Activated naive CD4-positive, alpha-beta T cell treated with anti-CD3 and anti-CD28 coated beads, Interleukin-2, amount 10 ng/mL, durations not matched to agents 5 hours and 36 hours (primary cell): ENCODE data around the gene MEF2A. TPM values are rescaled to one million over a fixed set of nuclear protein-coding genes. Genes with fewer than 3 reads are reported as not detected.

ENCODE experiments used
- total RNA-seq, 2 experiments: library from RNA; stranded (reverse); gene quantifications; one replicate each; pipeline ENCODE4 v1.2.3, GENCODE V29; 2021

Gene MEF2A
- 10 to 100 TPM; 31.5 to 32.0 TPM for total RNA-seq

DNA sequence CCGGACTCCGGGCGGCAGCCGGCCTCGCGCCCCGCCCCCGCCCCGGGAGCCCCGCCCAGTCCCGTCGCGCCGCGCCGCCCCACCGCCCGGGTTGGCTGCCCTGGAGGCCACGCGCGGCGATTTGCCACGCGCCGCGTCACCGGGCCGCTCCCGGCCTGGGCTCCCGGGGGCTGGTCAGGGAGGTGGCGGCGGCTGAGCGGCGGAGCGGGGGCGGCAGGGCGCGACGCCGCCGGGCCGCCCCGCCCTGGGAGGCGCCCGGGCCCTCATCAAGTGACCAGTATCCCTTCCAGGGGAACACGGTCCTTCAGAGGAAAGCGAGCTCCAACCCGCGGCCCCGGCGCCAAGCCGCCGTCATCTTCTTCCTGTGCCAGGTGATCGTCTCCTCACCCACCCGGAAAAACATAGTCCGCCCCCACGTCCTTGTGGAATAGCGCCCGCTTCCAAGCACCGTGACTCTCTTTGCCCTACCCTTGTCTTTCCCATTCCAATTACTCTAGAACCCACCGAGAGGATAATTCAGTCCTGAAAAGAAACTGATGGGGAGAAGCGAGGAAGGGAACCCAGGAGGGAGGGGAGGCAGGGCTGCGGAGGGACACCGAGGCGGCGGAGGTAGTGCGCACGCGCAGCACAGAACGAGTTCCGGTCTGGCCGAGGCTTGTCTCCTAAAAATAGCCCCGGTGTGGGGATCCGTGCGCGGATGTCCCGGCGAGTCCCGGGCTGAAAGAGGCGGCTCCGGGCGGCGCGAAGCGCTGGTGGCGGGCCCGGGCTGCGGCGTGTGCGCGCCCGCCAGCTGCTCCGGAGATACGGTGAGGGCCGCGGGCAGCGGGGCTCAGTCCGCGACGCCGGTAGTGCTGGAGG lies at the start of gene MEF2A:
MEF2A (plus strand) TSS at position 686 of the 858 bp plus-strand sequence. CDS start 67,136 bp downstream, outside the sequence.

DNA sequence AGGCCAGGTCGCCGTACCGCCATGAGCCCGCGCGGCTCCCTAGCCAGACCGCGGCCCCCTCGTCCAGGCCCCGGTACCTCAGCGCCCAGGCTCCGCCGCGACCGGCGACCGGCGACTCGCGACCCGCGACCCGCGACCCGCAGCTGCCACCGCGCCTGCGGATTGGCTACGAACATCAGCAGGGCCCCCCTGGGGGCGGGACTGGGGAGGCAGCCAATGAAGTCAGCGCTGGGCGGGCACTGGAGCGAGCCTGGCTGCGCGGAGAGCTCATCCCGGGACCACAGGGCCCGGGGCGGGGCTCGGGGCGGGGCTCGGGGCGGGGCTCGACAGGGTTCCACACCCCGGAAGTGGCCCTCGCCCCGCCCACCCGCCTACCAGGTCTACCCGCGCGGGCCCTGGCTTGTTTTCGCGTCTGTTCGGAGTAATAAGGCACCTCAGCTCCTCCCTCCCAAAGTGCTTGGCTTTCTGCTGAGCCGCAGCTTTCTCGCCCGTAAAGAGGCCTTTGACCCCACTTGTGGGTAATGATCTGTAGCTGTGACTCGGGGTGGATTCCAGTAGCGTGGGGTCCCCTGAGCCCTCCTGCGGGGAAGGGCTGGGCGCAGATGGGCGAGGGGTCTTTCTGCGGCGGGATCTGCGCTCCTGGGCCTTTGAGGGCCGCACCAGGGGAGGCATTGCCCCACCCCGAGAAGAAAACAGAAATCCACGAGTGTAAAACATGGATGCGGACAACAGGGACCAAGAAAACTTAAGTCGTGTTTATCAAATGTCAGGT lies 167.7 kb downstream of the MEF2A start, which contains the start of gene LYSMD4:
LYSMD4 (minus strand) TSS at position 170 of the 772 bp plus-strand sequence. CDS start 1,438 bp downstream, outside the sequence.

Other genes starting within 250 kb of the MEF2A start
- 10 to 100 TPM; 13.4 to 15.2 TPM for gene LYSMD4, start 167.5 kb downstream of the MEF2A start, total RNA-seq